GM21528 (cell line): ENCODE results near the gene OLIG2.

Experiments used
- ATAC-seq: cut with Tn5 transposase; IDR thresholded peaks from one replicate; pipeline ENCODE4 v1.9.1; 2021; ENCODE audit warnings: mild to moderate bottlenecking, moderate library complexity; ENCODE audit not compliant: unreplicated experiment, low FRiP score

Gene OLIG2

GRCh38 chr21:33025489-33026442, at the start of gene OLIG2:
OLIG2 (plus strand) TSS chr21:33025935; CDS start chr21:33026863, 928 bp downstream.
- no peak for ATAC-seq

GRCh38 chr21:32976791-32977190, 48.9 kb upstream of the OLIG2 start:
- ATAC-seq = no peak

- ATAC-seq = no peak
These were observed 48.5 kb upstream of the OLIG2 start for GRCh38 chr21:32977216-32977615.

- ATAC-seq = no peak
These were observed 47.1 kb upstream of the OLIG2 start for GRCh38 chr21:32978331-32979270.

- ATAC-seq = no peak
These were observed 46.0 kb upstream of the OLIG2 start for GRCh38 chr21:32979598-32980268.

- ATAC-seq = no peak
These were observed 44.6 kb upstream of the OLIG2 start for GRCh38 chr21:32981096-32981495.

- no peak for ATAC-seq
These were observed 35.1 kb upstream of the OLIG2 start for GRCh38 chr21:32990666-32991065.

- no peak for ATAC-seq
These were observed 34.4 kb upstream of the OLIG2 start for GRCh38 chr21:32991361-32991760.

- ATAC-seq = no peak
These were observed 31.8 kb upstream of the OLIG2 start for GRCh38 chr21:32993894-32994293.

- ATAC-seq = no peak
These were observed 31.4 kb upstream of the OLIG2 start for GRCh38 chr21:32994305-32994704.

GRCh38 chr21:33007747-33008146, 18.0 kb upstream of the OLIG2 start:
- ATAC-seq = no peak

- ATAC-seq = no peak
These were observed 17.2 kb upstream of the OLIG2 start for GRCh38 chr21:33008333-33009051.

- ATAC-seq = no peak
These were observed 14.8 kb upstream of the OLIG2 start for GRCh38 chr21:33010931-33011330.

- ATAC-seq = no peak
These were observed 14.3 kb upstream of the OLIG2 start for GRCh38 chr21:33011462-33011861.

- ATAC-seq = no peak
These were observed 12.1 kb upstream of the OLIG2 start for GRCh38 chr21:33013626-33014025.

GRCh38 chr21:33014331-33014730, 11.4 kb upstream of the OLIG2 start:
- no peak for ATAC-seq

- no peak for ATAC-seq
These were observed 10.6 kb upstream of the OLIG2 start for GRCh38 chr21:33015096-33015495.

- ATAC-seq = no peak
These were observed 10.0 kb upstream of the OLIG2 start for GRCh38 chr21:33015756-33016155.

- no peak for ATAC-seq
These were observed 6.8 kb upstream of the OLIG2 start for GRCh38 chr21:33018707-33019465.
